ENCODE data around the gene EIF4G1. TPM values are rescaled to one million over a fixed set of nuclear protein-coding genes. Genes with fewer than 3 reads are reported as not detected.

EIF4G1 gene
- total RNA-seq, 1 donor: 245 TPM

DNA sequence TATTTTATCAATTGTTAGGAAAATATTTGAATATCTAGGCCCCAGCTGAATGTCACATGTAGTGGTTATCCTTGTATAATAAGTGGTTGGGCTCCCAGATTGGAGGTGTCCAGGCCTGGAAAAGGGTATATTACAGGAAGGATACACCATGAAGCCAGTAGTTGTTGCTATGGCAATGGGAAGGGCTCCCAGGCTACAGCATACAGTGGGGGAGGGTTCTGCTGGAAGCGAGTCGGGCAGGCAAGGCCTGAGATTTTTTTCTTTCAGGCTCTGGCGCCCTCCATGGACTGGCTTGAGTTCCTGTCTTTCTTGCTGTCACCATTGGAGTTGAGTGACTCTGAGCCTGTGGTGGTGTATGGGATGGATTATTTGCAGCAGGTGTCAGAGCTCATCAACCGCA lies 29.7 kb upstream of the EIF4G1 start:
- no peaks in the 10 kb centered on the region for H4K20me1 ChIP-seq (ENCODE audit: insufficient read depth, low read length)
- H3K4me2 ChIP-seq (ENCODE audit: insufficient read depth, low read length): no peak overlapping the region
- no peaks in the 10 kb centered on the region for H3K4me1 ChIP-seq (ENCODE audit: insufficient read depth, low read length)
- H3K79me2 ChIP-seq (ENCODE audit: insufficient read depth, low read length): no peaks in the 10 kb centered on the region
- H3K9me3 ChIP-seq (ENCODE audit: low read depth, low read length): no peaks in the 10 kb centered on the region
- no peak overlapping the region for H3K4me3 ChIP-seq (ENCODE audit: insufficient read depth, low read length)
- no peak overlapping the region for H3K27ac ChIP-seq (ENCODE audit: low read depth, low read length)
- peaks cover 15% of the 10 kb centered on the region for H3K27me3 ChIP-seq (ENCODE audit: insufficient read depth, low read length)
- TF ChIP-seq, protein P1, sequence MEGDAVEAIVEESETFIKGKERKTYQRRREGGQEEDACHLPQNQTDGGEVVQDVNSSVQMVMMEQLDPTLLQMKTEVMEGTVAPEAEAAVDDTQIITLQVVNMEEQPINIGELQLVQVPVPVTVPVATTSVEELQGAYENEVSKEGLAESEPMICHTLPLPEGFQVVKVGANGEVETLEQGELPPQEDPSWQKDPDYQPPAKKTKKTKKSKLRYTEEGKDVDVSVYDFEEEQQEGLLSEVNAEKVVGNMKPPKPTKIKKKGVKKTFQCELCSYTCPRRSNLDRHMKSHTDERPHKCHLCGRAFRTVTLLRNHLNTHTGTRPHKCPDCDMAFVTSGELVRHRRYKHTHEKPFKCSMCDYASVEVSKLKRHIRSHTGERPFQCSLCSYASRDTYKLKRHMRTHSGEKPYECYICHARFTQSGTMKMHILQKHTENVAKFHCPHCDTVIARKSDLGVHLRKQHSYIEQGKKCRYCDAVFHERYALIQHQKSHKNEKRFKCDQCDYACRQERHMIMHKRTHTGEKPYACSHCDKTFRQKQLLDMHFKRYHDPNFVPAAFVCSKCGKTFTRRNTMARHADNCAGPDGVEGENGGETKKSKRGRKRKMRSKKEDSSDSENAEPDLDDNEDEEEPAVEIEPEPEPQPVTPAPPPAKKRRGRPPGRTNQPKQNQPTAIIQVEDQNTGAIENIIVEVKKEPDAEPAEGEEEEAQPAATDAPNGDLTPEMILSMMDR (IDR thresholded peaks at IDR 0.05; ENCODE audit: extremely low read depth, low read depth, low read length): peak; percentile 59
- H3K36me3 ChIP-seq (ENCODE audit: insufficient read depth, low read length): no peaks in the 10 kb centered on the region
- H2AFZ ChIP-seq (ENCODE audit: low read length): no peak overlapping the region
- DNase-seq (ENCODE audit: insufficient read length, low spot score, missing footprints): peak; percentile 96

DNA sequence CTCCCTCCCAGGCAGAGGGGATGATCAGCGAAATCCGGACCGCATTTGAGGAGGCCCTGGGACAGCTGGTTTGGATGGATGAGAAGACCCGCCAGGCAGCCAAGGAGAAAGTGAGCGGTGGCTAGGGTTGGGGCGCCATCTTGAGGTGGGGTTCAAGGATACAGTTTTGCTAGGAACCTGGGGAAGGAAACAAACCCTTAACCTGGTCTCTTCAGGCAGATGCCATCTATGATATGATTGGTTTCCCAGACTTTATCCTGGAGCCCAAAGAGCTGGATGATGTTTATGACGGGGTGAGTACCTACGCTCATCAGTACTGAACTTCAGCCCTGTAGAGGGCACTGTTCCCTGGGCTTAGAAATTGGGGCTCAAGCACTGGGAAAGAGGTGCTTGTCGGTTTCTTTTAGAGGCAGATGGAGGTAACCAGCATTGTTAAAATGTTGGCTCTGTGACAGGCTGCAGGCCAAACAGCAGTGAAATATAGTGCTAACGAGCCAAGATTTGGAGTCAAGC lies 24.9 kb upstream of the EIF4G1 start:
- Histone ChIP-seq H3K27me3 (ENCODE audit: insufficient read depth, low read length) (peaks cover 20% of the 10 kb centered on the region), H3K27ac (ENCODE audit: low read depth, low read length) (no peak overlapping the region), H3K4me1 (ENCODE audit: insufficient read depth, low read length) (no peaks in the 10 kb centered on the region), H3K79me2 (ENCODE audit: insufficient read depth, low read length) (no peaks in the 10 kb centered on the region), H3K4me2 (ENCODE audit: insufficient read depth, low read length) (no peak overlapping the region), H3K4me3 (ENCODE audit: insufficient read depth, low read length) (no peak overlapping the region), H3K36me3 (ENCODE audit: insufficient read depth, low read length) (no peaks in the 10 kb centered on the region), H4K20me1 (ENCODE audit: insufficient read depth, low read length) (no peaks in the 10 kb centered on the region), H2AFZ (ENCODE audit: low read length) (peak overlapping the region; percentile 29), H3K9me3 (ENCODE audit: low read depth, low read length) (no peaks in the 10 kb centered on the region)
- DNase-seq (ENCODE audit: insufficient read length, low spot score, missing footprints): peak; percentile 92
- TF ChIP-seq, protein P1 (IDR thresholded peaks at IDR 0.05; ENCODE audit: extremely low read depth, low read depth, low read length): peak; percentile 82

DNA sequence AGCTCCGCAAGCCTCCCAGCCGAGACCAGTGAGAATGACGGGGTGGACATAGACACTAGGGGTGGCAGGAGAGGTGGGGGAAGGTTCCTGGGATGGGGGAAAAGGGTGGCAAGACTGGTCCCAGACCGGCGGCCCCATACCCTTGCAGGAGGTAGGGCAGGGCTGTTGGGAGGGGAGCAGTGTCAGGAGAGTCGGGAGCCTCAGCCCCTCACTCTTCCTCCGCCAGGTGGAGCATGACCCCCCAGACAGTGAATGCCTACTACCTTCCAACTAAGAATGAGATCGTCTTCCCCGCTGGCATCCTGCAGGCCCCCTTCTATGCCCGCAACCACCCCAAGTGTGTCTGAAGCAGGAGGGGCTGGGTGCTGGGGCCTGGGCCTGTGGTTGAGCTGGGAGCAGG lies 24.1 kb upstream of the EIF4G1 start:
- Histone ChIP-seq H3K27me3 (ENCODE audit: insufficient read depth, low read length) (peaks cover 20% of the 10 kb centered on the region), H3K4me3 (ENCODE audit: insufficient read depth, low read length) (no peak overlapping the region), H3K79me2 (ENCODE audit: insufficient read depth, low read length) (no peaks in the 10 kb centered on the region), H3K4me2 (ENCODE audit: insufficient read depth, low read length) (no peak overlapping the region), H2AFZ (ENCODE audit: low read length) (no peak overlapping the region), H3K27ac (ENCODE audit: low read depth, low read length) (no peak overlapping the region), H3K36me3 (ENCODE audit: insufficient read depth, low read length) (no peaks in the 10 kb centered on the region), H4K20me1 (ENCODE audit: insufficient read depth, low read length) (no peaks in the 10 kb centered on the region), H3K9me3 (ENCODE audit: low read depth, low read length) (no peaks in the 10 kb centered on the region), H3K4me1 (ENCODE audit: insufficient read depth, low read length) (no peaks in the 10 kb centered on the region)
- no peak for DNase-seq (ENCODE audit: insufficient read length, low spot score, missing footprints)
- TF ChIP-seq, protein P1 (IDR thresholded peaks at IDR 0.05; ENCODE audit: extremely low read depth, low read depth, low read length): no peak

DNA sequence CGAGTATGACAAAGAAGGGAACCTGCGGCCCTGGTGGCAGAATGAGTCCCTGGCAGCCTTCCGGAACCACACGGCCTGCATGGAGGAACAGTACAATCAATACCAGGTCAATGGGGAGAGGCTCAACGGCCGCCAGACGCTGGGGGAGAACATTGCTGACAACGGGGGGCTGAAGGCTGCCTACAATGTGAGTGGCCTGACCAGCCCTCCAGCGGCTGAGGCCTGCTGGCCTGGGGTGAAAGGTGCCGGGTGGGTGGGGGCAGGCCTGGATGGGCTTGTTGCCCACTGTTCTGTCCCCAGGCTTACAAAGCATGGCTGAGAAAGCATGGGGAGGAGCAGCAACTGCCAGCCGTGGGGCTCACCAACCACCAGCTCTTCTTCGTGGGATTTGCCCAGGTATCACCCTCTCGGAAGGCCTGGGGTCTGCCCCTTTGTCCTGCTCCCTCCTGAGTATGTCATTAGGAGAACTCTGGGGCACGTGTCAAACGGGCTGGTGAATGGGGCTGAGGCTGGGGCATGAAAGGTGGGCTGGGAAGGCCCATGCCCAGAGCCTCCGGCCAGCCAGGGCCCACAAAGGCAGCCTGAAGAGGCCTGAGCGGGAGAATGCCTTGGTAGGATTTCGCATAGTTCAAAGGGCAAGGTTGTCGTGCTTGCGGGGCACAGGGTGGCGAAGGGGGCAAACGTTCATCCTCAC lies 23.2 kb upstream of the EIF4G1 start:
- Histone ChIP-seq H3K4me1 (ENCODE audit: insufficient read depth, low read length) (no peaks in the 10 kb centered on the region), H3K27ac (ENCODE audit: low read depth, low read length) (no peak overlapping the region), H2AFZ (ENCODE audit: low read length) (no peak overlapping the region), H3K79me2 (ENCODE audit: insufficient read depth, low read length) (no peaks in the 10 kb centered on the region), H3K4me2 (ENCODE audit: insufficient read depth, low read length) (no peak overlapping the region), H3K4me3 (ENCODE audit: insufficient read depth, low read length) (no peak overlapping the region), H3K9me3 (ENCODE audit: low read depth, low read length) (no peaks in the 10 kb centered on the region), H3K27me3 (ENCODE audit: insufficient read depth, low read length) (peaks cover 14% of the 10 kb centered on the region), H4K20me1 (ENCODE audit: insufficient read depth, low read length) (no peaks in the 10 kb centered on the region), H3K36me3 (ENCODE audit: insufficient read depth, low read length) (no peaks in the 10 kb centered on the region)
- peak; percentile 55 for DNase-seq (ENCODE audit: insufficient read length, low spot score, missing footprints)
- TF ChIP-seq, protein P1 (IDR thresholded peaks at IDR 0.05; ENCODE audit: extremely low read depth, low read depth, low read length): no peak

Data from osteoblast (primary cell).